Stimulated activated memory B cell treated with anti-CD40 and anti-IgM and Interleukin-4, amounts not matched to agents 10 μg/mL and 1 μg/mL and 100 μg/mL, for 72 hours (primary cell): ENCODE results near the gene PLD4.
"Not testable (repeated sequence)": the region's sequence is repeated elsewhere in the genome, so short reads cannot be mapped to it uniquely, and the experiment has no call there.

Source experiments
- ATAC-seq: fragments of 150-1000 bp; cut with Tn5 transposase; 2 replicates; pipeline ENCODE4 v1.10.0; 2021
- H3K27ac Mint-ChIP-seq: one replicate; pipeline ENCODE4 v1.8.0; 2022; ENCODE audit warnings: mild to moderate bottlenecking, mixed read lengths
- H3K27me3 Mint-ChIP-seq: one replicate; pipeline ENCODE4 v1.8.0; 2022; ENCODE audit warnings: mixed read lengths
- H3K36me3 Mint-ChIP-seq: one replicate; pipeline ENCODE4 v1.8.0; 2022; ENCODE audit warnings: mixed read lengths
- H3K4me1 Mint-ChIP-seq: one replicate; pipeline ENCODE4 v1.8.0; 2022; ENCODE audit warnings: mixed read lengths
- H3K4me3 Mint-ChIP-seq: one replicate; pipeline ENCODE4 v1.8.0; 2022; ENCODE audit warnings: mild to moderate bottlenecking, moderate library complexity, mixed read lengths
- H3K9me3 Mint-ChIP-seq: one replicate; pipeline ENCODE4 v1.8.0; 2022; ENCODE audit warnings: mixed read lengths

The PLD4 gene

GRCh38 chr14:104937161-104937560 lies 12.5 kb downstream of the PLD4 start:
- peaks cover 5% of the 10 kb centered on the region for H3K36me3 Mint-ChIP-seq
- H3K27ac Mint-ChIP-seq = no peak overlapping the region
- no peak for ATAC-seq
- H3K4me1 Mint-ChIP-seq = peaks cover 16% of the 10 kb centered on the region
- peaks cover 8% of the 10 kb centered on the region for H3K27me3 Mint-ChIP-seq
- H3K4me3 Mint-ChIP-seq = no peak overlapping the region
- H3K9me3 Mint-ChIP-seq = no peaks in the 10 kb centered on the region

GRCh38 chr14:104937694-104938365 lies 13.2 kb downstream of the PLD4 start:
- H3K27ac Mint-ChIP-seq = no peak overlapping the region
- peaks cover 5% of the 10 kb centered on the region for H3K36me3 Mint-ChIP-seq
- H3K27me3 Mint-ChIP-seq = peaks cover 8% of the 10 kb centered on the region
- no peak for ATAC-seq
- no peak overlapping the region for H3K4me3 Mint-ChIP-seq
- H3K9me3 Mint-ChIP-seq = no peaks in the 10 kb centered on the region
- peaks cover 16% of the 10 kb centered on the region for H3K4me1 Mint-ChIP-seq

GRCh38 chr14:104938436-104938835 lies 13.8 kb downstream of the PLD4 start:
- Mint-ChIP-seq H3K27ac (no peak overlapping the region), H3K36me3 (peaks cover 5% of the 10 kb centered on the region), H3K4me1 (peaks cover 12% of the 10 kb centered on the region), H3K4me3 (no peak overlapping the region), H3K27me3 (peaks cover 8% of the 10 kb centered on the region), H3K9me3 (no peaks in the 10 kb centered on the region)
- ATAC-seq = no peak

- Mint-ChIP-seq H3K36me3 (peaks cover 5% of the 10 kb centered on the region), H3K4me1 (peaks cover 12% of the 10 kb centered on the region), H3K27me3 (peaks cover 8% of the 10 kb centered on the region), H3K27ac (no peak overlapping the region), H3K9me3 (no peaks in the 10 kb centered on the region), H3K4me3 (no peak overlapping the region)
- ATAC-seq = no peak
Observed at GRCh38 chr14:104938960-104939359, 14.3 kb downstream of the PLD4 start.

- H3K9me3 Mint-ChIP-seq = no peaks in the 10 kb centered on the region
- H3K4me3 Mint-ChIP-seq = no peak overlapping the region
- H3K4me1 Mint-ChIP-seq = peaks cover 4% of the 10 kb centered on the region
- H3K27me3 Mint-ChIP-seq = peaks cover 2% of the 10 kb centered on the region
- peaks cover 5% of the 10 kb centered on the region for H3K36me3 Mint-ChIP-seq
- no peak for ATAC-seq
- no peak overlapping the region for H3K27ac Mint-ChIP-seq
Observed at GRCh38 chr14:104939666-104940410, 15.2 kb downstream of the PLD4 start.

GRCh38 chr14:104940526-104941150 lies 16.0 kb downstream of the PLD4 start:
- Mint-ChIP-seq H3K9me3 (no peaks in the 10 kb centered on the region), H3K4me1 (no peaks in the 10 kb centered on the region), H3K27me3 (no peaks in the 10 kb centered on the region), H3K4me3 (no peak overlapping the region), H3K27ac (no peak overlapping the region), H3K36me3 (peaks cover 5% of the 10 kb centered on the region)
- no peak for ATAC-seq

- H3K4me3 Mint-ChIP-seq = no peak overlapping the region
- no peak for ATAC-seq
- H3K27me3 Mint-ChIP-seq = no peaks in the 10 kb centered on the region
- H3K9me3 Mint-ChIP-seq = no peaks in the 10 kb centered on the region
- H3K4me1 Mint-ChIP-seq = no peaks in the 10 kb centered on the region
- H3K36me3 Mint-ChIP-seq = peaks cover 5% of the 10 kb centered on the region
- H3K27ac Mint-ChIP-seq = no peak overlapping the region
Observed at GRCh38 chr14:104941508-104942365, 17.1 kb downstream of the PLD4 start.

- H3K27me3 Mint-ChIP-seq = no peaks in the 10 kb centered on the region
- no peaks in the 10 kb centered on the region for H3K4me1 Mint-ChIP-seq
- no peak for ATAC-seq
- H3K4me3 Mint-ChIP-seq = no peak overlapping the region
- H3K9me3 Mint-ChIP-seq = no peaks in the 10 kb centered on the region
- no peak overlapping the region for H3K27ac Mint-ChIP-seq
- H3K36me3 Mint-ChIP-seq = peaks cover 5% of the 10 kb centered on the region
Observed at GRCh38 chr14:104942586-104942985, 17.9 kb downstream of the PLD4 start.

- H3K9me3 Mint-ChIP-seq, H3K27me3 Mint-ChIP-seq, H3K4me3 Mint-ChIP-seq, H3K4me1 Mint-ChIP-seq, H3K36me3 Mint-ChIP-seq, ATAC-seq, H3K27ac Mint-ChIP-seq: not testable (repeated sequence)
Observed at GRCh38 chr14:104943216-104944015, 18.7 kb downstream of the PLD4 start.

GRCh38 chr14:104944016-104944308 lies 19.3 kb downstream of the PLD4 start:
- ATAC-seq, H3K4me3 Mint-ChIP-seq, H3K27ac Mint-ChIP-seq, H3K36me3 Mint-ChIP-seq, H3K4me1 Mint-ChIP-seq, H3K9me3 Mint-ChIP-seq, H3K27me3 Mint-ChIP-seq: not testable (repeated sequence)

- not testable (repeated sequence) for H3K4me1 Mint-ChIP-seq, H3K36me3 Mint-ChIP-seq, H3K27me3 Mint-ChIP-seq, ATAC-seq, H3K27ac Mint-ChIP-seq, H3K4me3 Mint-ChIP-seq, H3K9me3 Mint-ChIP-seq
Observed at GRCh38 chr14:104944436-104945205, 19.9 kb downstream of the PLD4 start.

GRCh38 chr14:104945266-104945665 lies 20.6 kb downstream of the PLD4 start:
- not testable (repeated sequence) for ATAC-seq, H3K27me3 Mint-ChIP-seq, H3K4me3 Mint-ChIP-seq, H3K36me3 Mint-ChIP-seq, H3K27ac Mint-ChIP-seq, H3K4me1 Mint-ChIP-seq, H3K9me3 Mint-ChIP-seq

- not testable (repeated sequence) for H3K4me1 Mint-ChIP-seq, H3K27ac Mint-ChIP-seq, H3K9me3 Mint-ChIP-seq, H3K36me3 Mint-ChIP-seq, H3K27me3 Mint-ChIP-seq, ATAC-seq, H3K4me3 Mint-ChIP-seq
Observed at GRCh38 chr14:104945986-104946965, 21.6 kb downstream of the PLD4 start.
